Measurements from ENCODE around the gene GALC.
A peak's percentile ranks its signal among the peaks of the same experiment; 100 is the strongest.

The GALC gene

DNA sequence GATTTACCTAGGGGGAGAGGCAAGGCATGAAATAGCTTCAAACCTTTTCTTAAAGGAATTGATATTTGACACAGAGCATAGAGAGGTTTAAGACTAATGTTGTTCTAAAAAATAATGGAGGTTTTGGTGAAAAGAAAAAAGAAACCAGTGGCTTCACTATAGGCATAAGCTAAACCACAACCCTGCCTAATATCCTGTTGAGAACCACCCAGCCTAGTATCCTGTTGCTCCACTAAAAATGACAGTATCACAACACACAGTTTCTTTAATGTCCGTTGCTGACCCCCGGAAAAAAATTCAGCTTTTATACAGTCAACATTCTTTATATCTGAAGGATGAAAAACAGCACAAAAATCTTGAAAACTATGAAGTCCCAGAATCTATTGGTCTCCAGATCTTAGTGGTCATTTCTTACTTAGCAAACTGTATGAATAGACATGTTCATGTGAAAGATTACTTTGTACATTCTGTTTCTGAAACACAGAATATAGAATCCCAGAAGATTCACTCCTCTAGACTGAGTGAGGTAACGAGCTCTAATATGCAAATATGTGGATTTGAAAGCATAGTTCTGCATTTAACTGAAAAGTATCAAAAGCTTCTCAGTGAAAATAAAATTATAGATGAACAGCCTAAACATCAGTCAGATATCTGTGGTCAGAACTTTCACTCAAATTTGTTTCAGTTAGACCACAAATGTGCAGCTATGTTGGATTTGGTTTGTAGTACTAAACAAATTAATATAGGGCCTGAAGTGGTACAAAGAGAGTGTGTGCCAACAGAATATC lies 40.5 kb downstream of the GALC start:
- DNase-seq: no peak

GRCh38 chr14:87944987-87945604 lies 47.9 kb downstream of the GALC start:
- peak; percentile 18 for DNase-seq

- DNase-seq: peak; percentile 71
Observed at GRCh38 chr14:87940894-87941293, 52.1 kb downstream of the GALC start.

GRCh38 chr14:87940382-87940781 lies 52.6 kb downstream of the GALC start:
- no peak for DNase-seq

DNA sequence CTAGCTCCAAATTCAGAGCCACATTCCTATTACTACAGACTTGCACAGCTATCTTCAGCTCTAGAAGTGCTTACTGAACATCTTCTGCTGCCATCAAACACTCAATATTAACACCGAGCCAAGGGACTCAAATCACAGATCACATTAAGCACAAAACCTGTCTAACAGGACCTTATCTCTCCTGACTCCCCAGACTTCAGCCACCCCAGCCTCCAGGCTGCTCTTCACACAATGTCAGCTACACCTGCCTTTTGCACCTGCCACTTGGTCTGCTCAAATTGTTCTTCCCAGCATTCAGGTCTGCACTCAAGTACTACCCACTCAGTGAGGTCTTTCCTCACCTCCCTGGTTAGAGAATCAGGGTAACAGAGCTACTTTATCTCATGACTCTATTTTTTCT lies 57.1 kb downstream of the GALC start:
- DNase-seq: peak; percentile 22

DNA sequence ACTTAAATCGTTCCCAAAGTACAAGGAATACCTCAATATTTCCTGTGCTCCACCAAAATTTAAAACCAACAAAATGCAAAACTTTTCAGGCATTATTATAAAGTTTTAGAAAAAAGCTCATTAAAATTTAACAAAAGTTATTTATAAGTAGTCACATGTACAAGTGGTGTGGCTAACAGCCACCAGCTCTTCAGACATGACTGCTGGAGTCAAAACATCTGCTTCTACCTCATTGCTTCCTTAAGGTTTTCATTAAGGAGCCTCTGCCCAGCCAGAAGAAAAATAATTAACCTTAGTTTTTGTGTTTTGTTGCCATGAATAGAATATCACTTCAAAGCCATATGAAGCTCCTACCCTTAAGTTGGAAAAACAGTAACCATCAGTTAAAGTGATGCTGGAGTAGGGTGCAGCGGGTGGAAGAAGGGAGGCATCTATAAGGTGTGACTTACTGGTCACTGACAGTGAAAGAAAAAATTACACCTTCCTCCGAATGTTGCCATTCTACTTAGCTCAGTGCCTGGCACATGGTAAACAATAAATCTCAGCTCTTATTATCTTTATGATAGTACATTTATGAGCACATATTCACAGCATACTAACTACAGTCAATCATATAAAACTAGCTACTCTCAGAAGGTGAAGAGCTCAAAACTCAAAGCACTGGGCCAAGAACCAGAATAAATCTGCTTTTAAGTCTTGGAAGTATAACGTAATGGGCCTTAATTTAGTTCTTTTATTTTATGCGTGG lies 57.7 kb downstream of the GALC start:
- no peak for DNase-seq

GRCh38 chr14:87934185-87934584 lies 58.8 kb downstream of the GALC start:
- peak; percentile 14 for DNase-seq

DNA sequence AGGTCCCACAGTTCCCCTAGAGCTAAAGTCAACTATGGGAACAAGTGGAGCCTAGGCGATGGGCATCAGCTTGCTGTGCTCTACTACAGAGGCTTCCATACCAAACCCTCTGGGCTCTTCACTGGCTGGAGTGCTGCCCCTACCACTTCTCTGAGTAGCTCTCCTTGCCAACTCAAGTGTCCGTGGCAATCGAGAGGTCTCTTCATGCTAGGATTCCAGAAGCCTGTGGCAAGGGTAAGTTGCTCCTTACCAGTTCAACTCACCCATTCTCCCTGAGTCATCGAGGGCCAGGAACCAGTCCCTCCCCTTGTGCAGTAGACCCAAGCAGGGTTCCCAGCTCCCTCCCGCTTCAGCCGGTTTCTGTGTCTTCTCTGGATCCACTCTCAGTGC lies 76.1 kb downstream of the GALC start:
- DNase-seq: no peak

DNA sequence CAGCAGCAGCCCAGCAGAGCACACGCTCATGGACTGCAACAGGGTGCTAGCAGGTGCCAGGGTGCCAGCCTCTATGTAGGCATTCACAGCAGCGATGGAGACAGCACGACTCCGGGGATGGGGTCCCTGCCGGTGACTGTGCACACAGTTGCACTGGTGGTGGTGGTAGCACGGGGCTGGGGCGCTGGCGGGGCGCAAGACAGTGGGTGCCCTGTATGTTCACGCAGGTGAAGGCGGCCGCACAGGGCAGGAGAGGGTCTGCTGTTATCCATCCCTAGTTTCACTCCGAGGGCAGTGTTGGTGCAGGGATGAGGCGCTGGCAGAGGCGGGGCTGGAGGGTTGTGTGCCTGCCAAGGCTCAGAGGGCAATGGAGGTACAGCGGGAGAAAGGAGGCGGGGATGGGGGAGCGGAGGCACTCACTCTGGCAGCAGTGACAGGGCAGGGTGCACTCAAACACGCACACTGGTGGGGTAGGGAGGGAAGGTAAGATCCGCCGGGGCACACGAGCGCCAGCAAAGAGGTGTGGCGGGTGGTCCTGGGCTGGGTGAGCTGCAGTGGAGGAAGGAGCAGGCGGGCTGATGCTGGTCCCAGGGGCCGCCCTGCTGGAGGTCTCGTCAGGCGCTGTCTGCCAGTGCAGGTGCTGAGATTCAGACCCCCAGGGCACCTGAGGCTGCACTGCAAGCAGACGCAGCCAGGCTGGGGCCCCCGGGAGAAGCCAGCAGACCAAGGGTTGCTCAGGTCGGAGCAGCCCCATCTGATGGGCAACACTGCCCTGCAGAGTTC lies 76.7 kb downstream of the GALC start:
- no peak for DNase-seq

GRCh38 chr14:87908550-87908949 lies 84.4 kb downstream of the GALC start:
- DNase-seq: no peak

DNA sequence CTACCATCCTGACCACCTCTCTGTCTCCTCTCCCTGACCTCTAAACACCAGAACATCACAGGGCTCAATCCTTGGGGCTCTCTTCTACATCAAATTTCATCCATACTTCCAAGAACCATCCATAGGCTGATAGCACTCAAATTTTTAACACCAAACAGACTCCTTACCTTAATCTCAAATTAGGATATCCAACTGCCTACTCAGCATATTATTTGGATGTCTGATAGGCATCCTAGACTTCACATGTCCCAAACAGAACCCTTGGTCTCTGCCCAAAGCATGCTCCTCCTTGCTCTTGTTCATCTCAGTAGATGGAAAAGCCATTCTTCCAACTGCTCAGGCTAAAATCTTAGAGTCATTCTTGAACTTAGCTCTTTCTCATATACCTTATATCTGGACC lies 91.3 kb downstream of the GALC start:
- no peak for DNase-seq

GRCh38 chr14:87901236-87901635 lies 91.7 kb downstream of the GALC start:
- DNase-seq: no peak

DNA sequence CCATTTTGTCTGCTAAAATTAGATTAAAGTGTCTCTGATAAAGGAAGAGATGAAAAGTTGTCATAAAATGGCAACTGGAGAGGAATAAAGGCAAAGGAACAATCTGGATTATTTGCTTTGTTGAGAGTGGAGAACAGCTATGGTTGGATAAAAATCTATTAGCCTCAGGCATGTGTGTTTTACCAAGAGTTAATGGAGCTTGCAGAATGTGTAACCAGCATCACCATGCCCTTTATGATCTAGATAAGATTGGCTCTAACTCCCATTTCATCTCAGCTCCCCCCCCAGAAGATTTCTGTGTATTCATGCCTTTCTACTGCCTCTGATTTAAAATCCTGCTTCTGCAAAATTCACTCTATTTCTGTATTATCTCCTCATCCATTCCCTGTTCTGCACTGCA lies 93.8 kb downstream of the GALC start:
- peak; percentile 45 for DNase-seq

DNA sequence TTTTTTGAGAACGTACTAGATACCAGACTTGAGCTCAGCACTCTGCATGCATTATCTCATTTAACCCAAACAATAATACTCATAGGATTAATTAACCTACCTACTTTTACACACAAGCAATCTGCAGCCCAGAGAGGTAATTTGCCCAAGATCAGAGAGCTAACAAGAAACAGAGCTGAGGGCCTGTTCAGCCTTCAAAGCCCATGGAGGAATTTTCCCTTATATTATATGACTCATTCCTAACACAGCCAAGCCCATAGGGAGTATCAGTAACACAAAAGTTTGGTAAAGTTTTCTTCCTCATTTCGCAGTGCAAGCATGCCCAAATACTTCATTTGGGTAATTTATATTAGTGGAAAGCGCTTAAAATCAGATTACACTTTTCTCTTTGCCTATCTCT lies 94.7 kb downstream of the GALC start:
- DNase-seq: no peak

GRCh38 chr14:87896393-87897380 lies 96.3 kb downstream of the GALC start:
- peak; percentile 65 for DNase-seq

GRCh38 chr14:87894920-87895319 lies 98.1 kb downstream of the GALC start:
- no peak for DNase-seq

DNA sequence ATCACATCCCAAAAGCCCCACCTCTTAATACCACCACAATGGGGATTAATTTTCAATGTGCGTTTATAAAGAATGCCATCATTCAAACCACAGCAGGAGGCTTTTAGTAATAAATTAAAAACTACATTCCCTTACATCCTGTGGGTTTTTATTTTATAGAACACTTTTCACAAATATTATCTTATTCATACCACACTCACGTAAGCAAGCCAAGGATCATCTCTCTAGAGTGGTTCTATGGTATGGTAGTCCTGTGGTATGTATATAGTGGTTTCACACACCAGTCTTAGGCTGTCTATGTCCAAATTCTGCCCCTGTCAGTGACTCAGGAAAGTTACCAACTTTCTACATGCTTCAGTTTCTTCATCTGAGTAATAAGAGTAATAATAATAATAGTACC lies 100.2 kb downstream of the GALC start:
- no peak for DNase-seq

DNA sequence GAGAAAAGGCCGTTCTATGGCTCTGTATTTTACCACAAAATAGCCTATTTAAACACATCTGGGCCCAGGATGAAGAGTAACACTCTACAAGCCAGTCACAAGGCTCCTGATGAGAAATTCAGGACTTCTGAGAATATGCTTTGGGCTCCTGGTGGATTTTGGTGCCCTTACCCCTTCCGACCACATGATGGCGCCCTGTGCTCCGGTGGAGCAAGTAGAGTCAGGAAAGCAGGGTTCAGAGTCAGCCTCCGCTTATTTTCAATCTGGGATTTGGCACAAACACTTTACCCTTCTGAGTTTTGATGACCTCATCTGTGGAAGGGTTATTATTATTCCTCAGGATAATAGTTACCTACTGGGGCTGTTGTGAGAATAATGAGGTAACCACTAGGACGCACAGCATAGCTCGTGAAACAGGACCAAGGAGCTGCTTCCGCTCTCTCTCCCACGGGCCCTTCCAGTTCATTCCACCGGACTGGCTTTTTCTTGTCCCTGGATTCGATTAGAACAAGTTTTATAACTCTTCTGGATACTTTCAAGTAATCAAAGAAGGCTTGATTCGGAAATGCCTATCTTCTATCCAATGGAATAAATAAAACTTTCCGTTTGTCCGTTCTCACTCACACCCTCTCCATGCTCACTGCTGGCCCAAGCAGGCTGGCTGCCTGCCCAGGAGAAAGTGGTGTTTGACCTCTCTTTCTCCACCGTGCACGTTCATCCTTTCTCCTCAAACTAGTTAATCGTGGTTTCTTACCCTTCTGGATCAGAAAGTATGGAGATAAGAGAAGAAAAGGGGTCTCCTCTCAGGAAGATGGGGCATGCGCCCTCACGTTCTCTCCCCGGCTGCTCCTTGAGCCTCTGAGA lies 104.6 kb downstream of the GALC start:
- DNase-seq: no peak

DNA sequence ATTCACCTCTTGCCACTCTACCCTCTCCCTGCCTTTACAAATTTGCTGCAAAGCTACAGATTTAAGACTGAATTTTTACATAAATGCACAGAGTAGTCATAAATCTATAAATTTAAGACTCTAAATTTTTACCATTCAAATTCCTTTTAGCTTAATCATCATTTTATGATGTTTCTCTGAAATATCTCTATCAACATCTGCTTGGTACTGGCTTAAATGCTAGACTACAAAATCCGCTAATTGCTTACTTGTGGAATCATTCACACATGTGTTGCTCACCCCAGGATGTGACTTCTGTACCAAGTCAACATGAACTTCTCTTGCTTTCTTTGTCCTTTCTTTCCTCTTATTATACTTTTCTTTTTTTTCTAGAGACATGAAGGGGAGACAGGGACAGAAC lies 109.2 kb downstream of the GALC start:
- no peak for DNase-seq
